GM18498 (cell line): ENCODE results near the gene AGBL1.
"Not testable (repeated sequence)": the region's sequence is repeated elsewhere in the genome, so short reads cannot be mapped to it uniquely, and the experiment has no call there.

Source experiments
- ATAC-seq: cut with Tn5 transposase; IDR thresholded peaks from one replicate; pipeline ENCODE4 v1.9.1; 2021; ENCODE audit warnings: mild to moderate bottlenecking, moderate library complexity; ENCODE audit not compliant: unreplicated experiment

AGBL1 gene

GRCh38 chr15:86850939-86851338 lies 771.3 kb downstream of the AGBL1 start:
- no peak for ATAC-seq

DNA sequence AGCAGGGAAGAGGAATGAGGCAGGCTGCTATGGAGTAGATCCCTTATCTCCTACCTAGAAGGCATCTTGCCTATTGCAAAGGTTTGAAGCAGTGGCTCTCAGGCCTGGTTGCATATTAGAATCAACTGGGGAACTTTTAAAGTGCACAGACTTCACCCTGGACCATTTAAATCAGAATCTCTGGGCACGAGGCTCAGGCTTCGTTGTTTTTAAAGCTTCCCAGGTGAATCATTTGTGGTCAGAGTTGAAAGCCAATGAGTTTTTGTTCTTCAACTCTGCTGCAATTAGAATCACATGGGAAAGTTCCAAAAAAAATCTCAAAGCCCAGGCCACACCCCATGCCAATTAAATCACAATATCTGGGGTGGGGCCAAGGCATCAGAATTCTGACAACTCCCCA lies 773.1 kb downstream of the AGBL1 start:
- ATAC-seq = no peak

DNA sequence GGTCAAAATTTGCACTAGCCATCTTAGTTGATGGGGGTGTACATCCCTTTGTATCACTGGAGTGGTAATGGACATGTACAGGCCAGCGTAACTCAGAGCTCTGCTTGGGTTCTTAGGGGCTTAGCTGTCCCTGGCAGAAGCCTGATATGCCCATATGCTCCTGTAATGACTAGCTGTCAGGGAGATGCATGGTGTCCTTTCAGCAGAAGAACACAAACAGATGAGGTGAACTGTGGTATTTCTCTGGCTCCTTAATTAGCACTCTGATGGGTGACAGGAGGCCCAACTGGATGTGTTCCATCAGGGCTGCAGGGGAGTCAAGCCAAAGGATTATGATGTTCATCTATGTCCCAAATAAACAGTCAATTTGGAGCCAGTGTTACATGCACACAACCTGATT lies 774.5 kb downstream of the AGBL1 start:
- no peak for ATAC-seq

DNA sequence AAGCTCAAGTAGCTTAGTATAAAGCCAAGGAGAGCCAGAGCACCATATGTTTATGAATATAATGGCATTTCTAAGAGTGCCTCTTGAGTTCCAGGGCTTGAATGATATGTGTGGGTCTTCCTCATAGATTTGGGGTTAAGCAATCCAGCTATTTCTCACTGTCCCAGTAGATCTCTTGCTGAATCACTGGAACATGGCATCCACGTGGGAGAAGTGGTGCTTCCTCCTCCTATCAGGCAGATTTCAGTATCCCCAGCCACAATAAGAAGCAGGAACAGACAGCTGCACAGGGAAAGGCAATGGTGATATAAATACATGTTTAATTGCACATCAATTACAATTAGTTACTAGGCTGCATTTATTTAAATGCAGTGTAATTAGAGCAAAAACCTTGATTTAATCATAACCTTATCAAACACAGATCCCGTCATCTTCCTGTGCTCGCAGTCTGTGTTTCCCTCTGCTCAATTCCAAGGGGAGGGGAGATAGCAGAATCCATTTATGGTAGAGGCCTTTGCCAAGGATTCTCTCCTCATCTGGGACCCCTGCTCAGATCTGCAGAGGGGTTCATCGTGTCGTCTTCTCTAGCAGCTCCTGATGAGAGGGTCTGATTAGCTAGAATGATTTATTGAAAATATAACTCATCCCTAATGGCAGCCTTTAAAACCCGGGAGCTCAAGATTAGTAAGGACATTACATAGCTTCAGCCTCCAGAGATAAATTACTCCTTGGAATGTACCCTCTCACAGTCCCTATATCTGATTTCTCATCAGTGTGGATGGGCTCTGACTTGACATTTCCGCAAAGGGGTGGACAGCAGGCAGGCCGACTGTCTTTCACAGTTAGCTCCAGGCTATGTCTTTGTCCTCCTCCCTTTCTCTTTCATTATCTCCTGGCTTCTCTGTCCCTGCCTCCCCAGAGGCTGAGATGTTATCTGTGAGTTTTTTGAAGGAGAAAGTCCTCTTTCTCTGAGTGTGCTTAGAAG lies 775.9 kb downstream of the AGBL1 start:
- ATAC-seq = no peak

DNA sequence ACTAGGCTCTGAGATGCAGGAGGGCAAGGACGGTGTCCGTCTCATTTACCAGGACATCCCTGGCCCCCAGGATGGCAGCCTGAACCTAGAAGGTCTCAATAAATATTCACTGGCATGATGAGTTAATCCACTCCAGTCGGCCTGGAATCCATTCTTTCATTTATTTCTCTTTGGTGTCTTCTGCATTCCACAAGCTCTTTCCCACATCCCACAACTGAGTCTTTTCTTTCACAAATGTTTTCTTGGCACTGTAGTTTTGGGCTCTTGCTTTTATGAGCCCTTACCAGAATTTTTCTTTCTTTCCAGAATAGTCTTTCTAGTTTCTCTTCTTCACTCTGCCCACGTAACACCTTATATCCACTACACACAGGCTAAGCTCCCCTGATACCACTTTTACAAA lies 778.0 kb downstream of the AGBL1 start:
- no peak for ATAC-seq

DNA sequence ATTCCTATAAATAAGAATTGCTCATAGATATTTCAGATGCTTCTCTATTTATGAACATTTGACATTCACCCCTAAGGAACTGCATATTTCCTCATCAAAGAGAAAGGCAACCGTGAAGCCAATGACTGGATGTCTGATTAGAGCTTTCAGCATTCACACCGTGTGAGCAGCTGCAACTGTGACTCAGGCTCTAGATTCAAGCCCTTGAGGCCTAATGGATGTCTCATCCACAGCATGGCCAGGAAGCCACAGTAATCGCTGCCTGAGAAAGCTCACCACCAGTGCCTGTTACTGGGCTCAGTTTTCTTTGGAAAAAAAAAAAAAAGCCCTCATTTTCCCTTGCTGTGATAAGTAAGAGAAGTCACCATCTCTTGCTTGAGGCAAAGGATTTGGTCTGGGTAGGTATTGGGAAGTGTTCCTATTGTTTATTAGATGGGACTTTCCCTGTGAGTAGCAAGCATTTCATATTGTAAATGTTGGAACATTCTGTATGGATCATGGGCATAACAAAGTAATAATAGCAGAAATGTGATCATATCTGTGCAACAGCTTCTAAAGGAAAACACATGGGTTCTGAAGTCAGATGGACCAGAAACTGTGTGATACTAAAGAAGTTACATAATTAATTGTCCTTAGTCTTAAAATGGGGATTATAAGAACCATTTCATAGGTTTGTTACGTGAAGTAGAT lies 783.7 kb downstream of the AGBL1 start:
- ATAC-seq = no peak

GRCh38 chr15:86865920-86866319 lies 786.2 kb downstream of the AGBL1 start:
- no peak for ATAC-seq

GRCh38 chr15:86870846-86871245 lies 791.2 kb downstream of the AGBL1 start:
- ATAC-seq = no peak

- no peak for ATAC-seq
Measured at GRCh38 chr15:86871964-86872363, 792.3 kb downstream of the AGBL1 start.

- ATAC-seq = no peak
Measured at GRCh38 chr15:86872782-86873181, 793.1 kb downstream of the AGBL1 start.

DNA sequence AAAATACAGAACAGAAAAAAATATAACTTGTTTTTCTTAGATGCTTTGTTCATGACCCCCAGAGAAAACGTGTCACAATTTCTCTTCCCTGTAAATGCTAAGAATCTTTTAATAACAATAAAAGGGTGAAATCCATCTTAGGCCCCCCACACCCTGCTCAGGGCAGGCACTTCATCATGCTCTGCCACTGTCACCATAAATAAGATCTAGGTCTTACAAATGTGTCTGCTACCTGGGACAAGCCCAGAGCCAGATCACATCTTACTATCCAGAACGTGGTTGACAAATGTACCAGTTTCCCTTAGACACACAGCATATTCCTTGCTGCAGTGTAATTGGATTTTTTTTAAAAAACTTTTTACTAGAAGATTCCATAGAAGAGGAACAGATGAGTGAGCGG lies 795.4 kb downstream of the AGBL1 start:
- ATAC-seq = no peak

- no peak for ATAC-seq
Measured at GRCh38 chr15:86876387-86876944, 796.8 kb downstream of the AGBL1 start.

- ATAC-seq = no peak
Measured at GRCh38 chr15:86877171-86877631, 797.5 kb downstream of the AGBL1 start.

DNA sequence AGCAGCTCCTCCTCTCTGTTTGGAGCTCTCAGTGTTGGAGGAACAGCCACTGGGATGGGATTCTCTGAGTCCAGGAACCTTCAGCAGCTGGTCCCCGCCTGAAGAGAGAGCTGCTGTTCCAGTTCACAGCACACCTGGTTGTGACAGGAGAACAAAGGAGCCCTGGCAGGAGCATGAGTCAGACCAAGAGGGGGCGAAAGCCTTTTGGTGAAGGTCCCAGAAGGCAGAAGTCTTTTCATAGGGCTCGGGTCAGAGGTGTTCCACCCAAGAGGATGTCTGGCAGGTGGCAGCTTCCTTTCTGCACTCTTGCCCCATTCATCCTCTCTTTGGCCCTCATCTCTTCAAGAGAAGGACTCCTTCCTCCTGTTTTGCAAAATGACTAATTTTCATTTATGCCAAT lies 799.2 kb downstream of the AGBL1 start:
- ATAC-seq = not testable (repeated sequence)

GRCh38 chr15:86879250-86880229 lies 799.9 kb downstream of the AGBL1 start:
- no peak for ATAC-seq

DNA sequence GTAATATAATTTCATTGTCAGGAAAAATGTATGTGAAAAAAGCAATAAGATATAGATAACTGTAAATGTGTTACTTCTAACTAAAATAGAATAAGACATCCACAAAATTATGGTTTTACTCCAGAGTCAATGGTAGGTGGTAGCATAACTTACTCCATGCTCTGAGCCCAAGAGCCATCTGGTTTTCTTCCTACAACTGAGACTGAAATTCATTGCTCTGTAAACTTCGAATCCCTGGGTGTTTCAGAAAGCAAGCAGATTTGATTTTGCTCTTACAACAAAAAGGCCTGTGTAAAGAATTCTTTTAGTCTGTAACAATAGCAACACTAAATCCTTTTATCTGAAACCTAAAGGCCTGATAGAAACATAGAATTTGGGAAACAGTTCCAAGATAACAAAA lies 805.9 kb downstream of the AGBL1 start:
- ATAC-seq = no peak

DNA sequence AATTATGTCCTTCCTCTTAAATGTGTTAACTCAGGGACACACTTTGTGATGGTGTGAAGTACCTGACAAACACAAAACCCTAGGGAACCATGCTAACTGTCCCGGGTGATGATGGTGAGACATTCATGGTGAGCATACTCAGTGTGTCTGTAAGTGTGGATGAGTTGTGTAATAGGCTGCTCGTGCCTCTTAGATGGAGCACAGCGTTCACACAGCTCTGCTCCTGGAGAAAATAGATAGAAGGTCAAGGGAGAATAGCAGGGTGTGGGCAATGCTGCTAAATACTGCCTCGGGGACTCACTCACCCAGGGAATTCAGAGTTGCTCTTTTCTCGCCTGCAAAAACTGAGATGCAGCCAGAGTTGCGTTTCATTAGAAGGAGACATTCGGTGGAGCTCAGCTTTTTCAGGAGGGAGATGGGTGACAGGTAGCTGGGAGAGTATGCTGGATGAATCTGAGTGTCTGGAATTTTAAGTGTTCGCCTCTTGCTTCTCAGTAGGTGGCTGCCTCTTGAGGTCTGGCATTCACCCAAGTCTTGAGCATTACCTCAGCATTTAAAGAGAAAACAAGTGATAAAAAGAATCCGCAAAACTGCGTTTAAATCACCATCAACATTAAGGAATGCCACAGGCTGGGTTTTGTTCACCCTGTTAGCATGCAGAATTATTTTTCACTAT lies 813.2 kb downstream of the AGBL1 start:
- no peak for ATAC-seq

DNA sequence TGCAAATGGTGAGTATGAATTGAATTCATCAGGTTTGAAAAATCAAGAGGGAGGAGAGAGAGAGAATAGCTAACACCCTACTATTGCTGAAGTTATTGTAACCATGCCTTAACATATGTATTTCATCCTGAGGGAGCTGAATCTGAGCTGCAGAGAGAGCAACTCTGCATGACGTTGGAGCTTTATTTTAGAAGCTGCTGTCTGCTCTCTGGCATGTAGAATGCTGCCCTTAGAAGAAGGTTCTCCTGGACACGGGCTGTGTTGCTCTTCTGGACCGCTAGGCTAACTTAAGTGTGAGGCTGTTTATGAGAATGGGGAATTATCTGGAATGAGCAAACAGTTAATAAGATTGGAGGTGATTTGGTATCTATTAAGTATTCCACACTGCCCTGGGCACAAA lies 814.6 kb downstream of the AGBL1 start:
- no peak for ATAC-seq

DNA sequence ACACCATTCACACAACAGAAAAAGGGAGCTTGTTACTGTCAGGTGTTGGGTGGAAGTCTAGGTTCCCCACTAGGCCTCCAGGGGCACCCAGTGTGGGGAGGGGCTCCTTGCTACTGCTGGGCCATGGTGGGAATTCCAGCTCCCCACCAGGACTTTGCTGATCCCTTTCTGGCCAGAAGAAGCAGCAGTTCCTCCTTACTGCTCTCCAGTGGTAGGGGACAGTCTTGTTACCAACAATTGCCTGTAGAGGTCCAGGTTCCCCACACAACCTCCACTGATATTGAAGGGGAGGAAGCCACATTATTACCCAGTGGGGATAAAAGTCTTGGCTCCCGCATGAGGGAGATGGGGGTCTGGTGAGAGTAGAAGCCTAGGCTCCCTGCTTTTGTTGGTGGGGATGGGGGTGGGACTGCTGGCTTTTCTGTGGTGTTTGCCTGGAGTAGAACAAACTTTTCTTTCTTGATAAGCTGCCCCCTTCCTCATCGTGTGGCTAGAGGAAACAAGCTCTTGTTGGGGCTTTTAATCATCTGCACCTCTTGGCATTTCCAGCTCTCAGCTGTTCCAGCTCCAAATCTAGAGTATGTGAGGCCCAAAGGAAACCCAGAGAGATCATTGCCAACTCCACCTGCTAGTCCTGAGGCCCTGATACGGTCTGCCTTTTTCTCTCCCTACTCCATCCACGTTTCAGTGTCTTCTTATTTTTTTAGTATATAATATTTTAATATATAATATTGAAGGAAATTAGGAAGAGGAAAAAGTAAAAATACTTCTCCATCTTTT lies 824.2 kb downstream of the AGBL1 start:
- ATAC-seq = no peak
